Hepatocyte (in vitro differentiated cells): ENCODE results near the gene PTGES. TPM values are rescaled to one million over a fixed set of nuclear protein-coding genes. Genes with fewer than 3 reads are reported as not detected.

ENCODE experiments used
- DNase-seq: peaks from one replicate; pipeline ENCODE4 v3.0.0-alpha.2; 2016; ENCODE audit warnings: low spot score
- H2AFZ ChIP-seq: fragments of 200-600 bp; sonication (generic); 2 replicates; pipeline ENCODE4 v1.6.0; 2016; ENCODE audit warnings: antibody characterized with exemption, mild to moderate bottlenecking
- H3K27ac ChIP-seq: fragments of 200-600 bp; sonication (generic); 2 replicates; pipeline ENCODE4 v1.5.1; 2016; ENCODE audit warnings: mild to moderate bottlenecking
- H3K27me3 ChIP-seq: fragments of 200-600 bp; sonication (generic); 2 replicates; pipeline ENCODE4 v1.6.1; 2016
- H3K36me3 ChIP-seq: fragments of 200-600 bp; sonication (generic); replicated peaks from 2 replicates; pipeline ENCODE4 v1.5.1; 2016; ENCODE audit warnings: low read depth; ENCODE audit not compliant: insufficient read depth
- H3K4me1 ChIP-seq: fragments of 200-600 bp; sonication (generic); 2 replicates; pipeline ENCODE4 v1.5.1; 2016; ENCODE audit warnings: mild to moderate bottlenecking, moderate library complexity; ENCODE audit not compliant: insufficient read depth
- H3K4me2 ChIP-seq: fragments of 200-600 bp; sonication (generic); 2 replicates; pipeline ENCODE4 v1.6.0; 2016
- H3K4me3 ChIP-seq: fragments of 200-600 bp; sonication (generic); 2 replicates; pipeline ENCODE4 v1.5.1; 2016; ENCODE audit warnings: mild to moderate bottlenecking
- H3K79me2 ChIP-seq: fragments of 200-600 bp; sonication (generic); 2 replicates; pipeline ENCODE4 v1.6.0; 2017; ENCODE audit warnings: mild to moderate bottlenecking
- H3K9me2 ChIP-seq: fragments of 200-600 bp; sonication (generic); replicated peaks from 2 replicates; pipeline ENCODE4 v1.6.0; 2017; ENCODE audit warnings: mild to moderate bottlenecking; ENCODE audit not compliant: insufficient read depth
- H3K9me3 ChIP-seq: fragments of 200-600 bp; sonication (generic); 2 replicates; pipeline ENCODE4 v1.5.1; 2016; ENCODE audit warnings: low read depth, mild to moderate bottlenecking
- H4K20me1 ChIP-seq: fragments of 200-600 bp; sonication (generic); 2 replicates; pipeline ENCODE4 v1.6.0; 2016; ENCODE audit warnings: mild to moderate bottlenecking; ENCODE audit not compliant: insufficient read depth, poor library complexity, severe bottlenecking
- EZH2 ChIP-seq: fragments of 200-600 bp; sonication (generic); IDR thresholded peaks from 2 replicates; pipeline ENCODE4 v1.6.1; 2016; ENCODE audit warnings: antibody characterized with exemption, mild to moderate bottlenecking, borderline replicate concordance
- EZH2phosphoT487 ChIP-seq: fragments of 200-600 bp; sonication (generic); IDR thresholded peaks from one replicate; pipeline ENCODE4 v1.6.1; 2018; ENCODE audit warnings: antibody characterized with exemption, mild to moderate bottlenecking, low read depth, moderate library complexity; ENCODE audit not compliant: unreplicated experiment, severe bottlenecking
- WGBS: methylation state at CpG from one replicate; pipeline ENCODE4 v1.1.6; 2016; ENCODE audit warnings: low lambda C conversion rate; ENCODE audit errors: missing lambda C conversion rate; 5-methylcytosine and 5-hydroxymethylcytosine counted together
- polyA plus RNA-seq: library from polyadenylated mRNA; unstranded; fragments of >200 nt; fragmentation: Nextera tagmentation; extraction: Ambion mirVana; gene quantifications from 2 replicates; pipeline ENCODE4 v1.2.1, GENCODE V29; 2016
- total RNA-seq: library from RNA; depleted of rRNA; stranded (reverse); fragments of >200 nt; gene quantifications from 2 replicates; pipeline ENCODE4 v1.2.3, GENCODE V29; 2014
- TF ChIP-seq, protein P1 (sequence below): fragments of 200-600 bp; sonication (generic); IDR thresholded peaks from 2 replicates; pipeline ENCODE4 v1.5.1; 2016; ENCODE audit warnings: antibody characterized with exemption, mild to moderate bottlenecking; ENCODE audit not compliant: poor library complexity

PTGES gene
- total and polyA plus RNA-seq, 2 experiments from 2014 or later, result 26.4 to 94.9 TPM

DNA sequence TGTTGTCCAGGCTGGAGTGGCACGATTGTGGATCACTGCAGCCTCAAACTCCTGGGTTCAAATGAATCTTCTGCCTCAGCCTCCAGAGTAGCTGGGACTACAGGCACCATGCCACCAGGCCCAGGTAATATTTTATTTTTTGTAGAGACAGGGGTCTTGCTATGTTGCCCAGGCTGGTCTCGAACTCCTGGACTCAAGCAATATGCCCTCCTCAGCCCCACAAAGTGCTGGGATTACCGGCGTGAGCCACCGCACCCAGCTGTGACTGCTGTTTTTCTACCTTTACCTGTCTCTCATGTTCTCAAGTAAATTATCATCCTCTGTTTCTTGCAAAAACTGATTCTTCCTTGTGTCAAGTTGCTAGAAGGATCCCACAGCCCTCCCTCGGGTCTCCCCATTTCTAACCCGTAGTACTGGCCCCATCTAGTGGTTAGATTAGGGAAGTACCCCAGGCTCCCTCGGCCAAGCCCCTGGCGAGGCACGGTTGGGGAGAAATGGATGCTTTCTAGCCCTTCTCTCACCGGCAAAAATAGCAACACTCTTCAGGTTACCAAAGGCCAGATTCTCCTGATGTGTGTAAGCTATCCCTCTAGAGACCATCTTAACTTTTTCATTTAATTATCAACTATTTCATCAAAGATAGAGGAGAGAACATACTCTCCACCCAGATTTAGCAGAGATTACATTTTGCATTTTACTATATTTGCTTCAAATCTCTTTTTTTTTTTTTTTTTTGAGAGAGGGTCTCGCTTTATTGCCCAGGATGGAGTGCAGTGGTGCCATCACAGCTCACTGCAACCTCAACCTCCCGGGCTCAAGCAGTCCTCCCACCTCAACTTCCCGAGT is 30.9 kb upstream of the PTGES start:
- Histone ChIP-seq H3K9me3 (no peaks in the 10 kb centered on the region), H3K9me2 (no peaks in the 10 kb centered on the region), H3K27me3 (no peaks in the 10 kb centered on the region), H2AFZ (no peak overlapping the region), H3K4me2 (no peak overlapping the region), H3K27ac (no peak overlapping the region), H3K79me2 (no peaks in the 10 kb centered on the region), H3K36me3 (no peaks in the 10 kb centered on the region), H4K20me1 (no peaks in the 10 kb centered on the region), H3K4me1 (no peaks in the 10 kb centered on the region), H3K4me3 (no peak overlapping the region)
- peak; percentile 90 for DNase-seq
- TF ChIP-seq EZH2 (no peak), EZH2phosphoT487 (no peak)
- TF ChIP-seq, protein P1, sequence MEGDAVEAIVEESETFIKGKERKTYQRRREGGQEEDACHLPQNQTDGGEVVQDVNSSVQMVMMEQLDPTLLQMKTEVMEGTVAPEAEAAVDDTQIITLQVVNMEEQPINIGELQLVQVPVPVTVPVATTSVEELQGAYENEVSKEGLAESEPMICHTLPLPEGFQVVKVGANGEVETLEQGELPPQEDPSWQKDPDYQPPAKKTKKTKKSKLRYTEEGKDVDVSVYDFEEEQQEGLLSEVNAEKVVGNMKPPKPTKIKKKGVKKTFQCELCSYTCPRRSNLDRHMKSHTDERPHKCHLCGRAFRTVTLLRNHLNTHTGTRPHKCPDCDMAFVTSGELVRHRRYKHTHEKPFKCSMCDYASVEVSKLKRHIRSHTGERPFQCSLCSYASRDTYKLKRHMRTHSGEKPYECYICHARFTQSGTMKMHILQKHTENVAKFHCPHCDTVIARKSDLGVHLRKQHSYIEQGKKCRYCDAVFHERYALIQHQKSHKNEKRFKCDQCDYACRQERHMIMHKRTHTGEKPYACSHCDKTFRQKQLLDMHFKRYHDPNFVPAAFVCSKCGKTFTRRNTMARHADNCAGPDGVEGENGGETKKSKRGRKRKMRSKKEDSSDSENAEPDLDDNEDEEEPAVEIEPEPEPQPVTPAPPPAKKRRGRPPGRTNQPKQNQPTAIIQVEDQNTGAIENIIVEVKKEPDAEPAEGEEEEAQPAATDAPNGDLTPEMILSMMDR, result peak; percentile 89
- 38% methylated on average over 14 of the region's 14 CpGs for WGBS

DNA sequence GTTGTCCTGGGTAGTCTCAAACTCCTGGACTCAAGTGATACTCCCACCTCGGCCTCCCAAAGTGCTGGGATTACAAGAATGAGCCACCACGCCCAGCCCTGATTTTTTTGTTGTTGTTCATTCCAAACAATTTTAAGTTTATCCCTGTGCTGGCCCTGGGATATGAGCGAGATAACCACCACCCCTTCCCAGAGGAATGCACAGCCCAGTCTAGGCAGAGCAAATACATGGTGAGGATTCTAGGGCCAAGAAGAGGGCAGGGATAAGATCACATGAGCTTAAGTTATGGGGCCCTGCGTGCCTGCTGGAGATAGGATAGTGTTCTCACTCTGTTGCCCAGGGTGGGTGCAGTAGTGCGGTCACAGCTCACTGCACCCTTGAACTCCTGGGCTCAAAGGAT is 29.1 kb upstream of the PTGES start:
- Histone ChIP-seq H3K27me3 (no peaks in the 10 kb centered on the region), H3K36me3 (no peaks in the 10 kb centered on the region), H3K9me2 (no peaks in the 10 kb centered on the region), H3K4me2 (no peak overlapping the region), H4K20me1 (no peaks in the 10 kb centered on the region), H3K4me1 (peaks cover 10% of the 10 kb centered on the region), H3K4me3 (no peak overlapping the region), H2AFZ (no peak overlapping the region), H3K27ac (peak overlapping the region; percentile 62), H3K79me2 (no peaks in the 10 kb centered on the region), H3K9me3 (no peaks in the 10 kb centered on the region)
- WGBS, result 62% methylated on average over 5 of the region's 5 CpGs
- TF ChIP-seq, protein P1, result no peak
- TF ChIP-seq EZH2 (no peak), EZH2phosphoT487 (no peak)
- no peak for DNase-seq

DNA sequence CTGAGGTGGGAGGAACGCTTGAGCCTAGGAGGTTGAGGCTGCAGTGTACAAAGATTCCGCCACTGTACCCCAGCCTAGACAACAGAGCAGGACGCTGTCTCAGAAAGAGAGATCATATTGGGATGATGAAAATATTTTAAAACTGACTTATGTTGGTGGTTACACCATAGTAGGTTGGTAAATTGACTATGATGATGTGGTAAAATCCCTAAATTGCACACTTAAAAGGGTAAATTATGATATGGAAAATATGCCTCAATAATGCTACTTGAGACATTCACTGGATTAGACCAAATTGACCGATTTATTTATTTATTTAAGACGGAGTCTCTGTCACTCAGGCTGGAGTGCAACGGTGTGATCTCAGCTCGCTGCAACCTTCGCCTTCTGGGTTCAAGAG is 28.3 kb upstream of the PTGES start:
- no peak for DNase-seq
- H3K4me3 ChIP-seq, result no peak overlapping the region

More for the DNA sequence above, 28.3 kb upstream of the PTGES start:
- H2AFZ ChIP-seq, result no peak overlapping the region
- H4K20me1 ChIP-seq, result no peaks in the 10 kb centered on the region
- no peaks in the 10 kb centered on the region for H3K9me2 ChIP-seq
- TF ChIP-seq, protein P1, result no peak
- TF ChIP-seq EZH2 (no peak), EZH2phosphoT487 (no peak)
- H3K27me3 ChIP-seq, result no peaks in the 10 kb centered on the region
- no peaks in the 10 kb centered on the region for H3K9me3 ChIP-seq
- H3K27ac ChIP-seq, result no peak overlapping the region
- no peaks in the 10 kb centered on the region for H3K36me3 ChIP-seq
- 89% methylated on average over 8 of the region's 8 CpGs for WGBS
- H3K79me2 ChIP-seq, result no peaks in the 10 kb centered on the region
- no peak overlapping the region for H3K4me2 ChIP-seq
- H3K4me1 ChIP-seq, result peaks cover 15% of the 10 kb centered on the region
